Neural progenitor cell (in vitro differentiated cells): ENCODE results near the gene TMSB15B. TPM values are rescaled to one million over a fixed set of nuclear protein-coding genes. Genes with fewer than 3 reads are reported as not detected.
"Not testable (repeated sequence)": the region's sequence is repeated elsewhere in the genome, so short reads cannot be mapped to it uniquely, and the experiment has no call there.

Experiments
- DNase-seq: peaks from one replicate; pipeline ENCODE4 v3.0.0-alpha.2; 2016; ENCODE audit warnings: low spot score
- H2AFZ ChIP-seq: fragments of 200-600 bp; sonication (generic); replicated peaks from 2 replicates; pipeline ENCODE4 v1.6.1; 2016; ENCODE audit warnings: antibody characterized with exemption
- H3F3A ChIP-seq: fragments of 200-600 bp; sonication (generic); 2 replicates; pipeline ENCODE4 v1.6.1; 2016; ENCODE audit warnings: antibody characterized with exemption, low read depth
- H3K27ac ChIP-seq: fragments of 200-600 bp; sonication (generic); 2 replicates; pipeline ENCODE4 v1.5.1; 2016; ENCODE audit warnings: mild to moderate bottlenecking
- H3K27me3 ChIP-seq: fragments of 200-600 bp; sonication (generic); 2 replicates; pipeline ENCODE4 v1.6.1; 2016; ENCODE audit warnings: mild to moderate bottlenecking, moderate library complexity
- H3K36me3 ChIP-seq: fragments of 200-600 bp; sonication (generic); 2 replicates; pipeline ENCODE4 v1.5.1; 2016
- H3K4me1 ChIP-seq: fragments of 200-600 bp; sonication (generic); 2 replicates; pipeline ENCODE4 v1.6.1; 2016; ENCODE audit warnings: mixed run types
- H3K4me2 ChIP-seq: fragments of 200-600 bp; sonication (generic); 2 replicates; pipeline ENCODE4 v1.6.1; 2016
- H3K4me3 ChIP-seq: fragments of 200-600 bp; sonication (generic); 2 replicates; pipeline ENCODE4 v1.5.1; 2016
- H3K79me2 ChIP-seq: fragments of 200-600 bp; sonication (generic); 2 replicates; pipeline ENCODE4 v1.6.1; 2016; ENCODE audit warnings: low read depth
- H3K9ac ChIP-seq: fragments of 200-600 bp; sonication (generic); 2 replicates; pipeline ENCODE4 v1.6.1; 2016
- H3K9me3 ChIP-seq: fragments of 200-600 bp; sonication (generic); 2 replicates; pipeline ENCODE4 v1.5.1; 2016; ENCODE audit warnings: low read depth
- H4K20me1 ChIP-seq: fragments of 200-600 bp; sonication (generic); 2 replicates; pipeline ENCODE4 v1.6.1; 2016; ENCODE audit warnings: low read depth
- H3K27ac Mint-ChIP-seq: 3 replicates; pipeline ENCODE4 v1.8.0; 2021; ENCODE audit warnings: mixed read lengths
- H3K27me3 Mint-ChIP-seq: 2 replicates; pipeline ENCODE4 v1.8.0; 2022; ENCODE audit warnings: low read depth, mild to moderate bottlenecking, inconsistent platforms, moderate library complexity, mixed read lengths; ENCODE audit not compliant: insufficient read depth
- H3K36me3 Mint-ChIP-seq: 3 replicates; pipeline ENCODE4 v1.8.0; 2021; ENCODE audit warnings: mixed read lengths
- H3K4me1 Mint-ChIP-seq: 3 replicates; pipeline ENCODE4 v1.8.0; 2021; ENCODE audit warnings: mixed read lengths
- H3K4me3 Mint-ChIP-seq: 3 replicates; pipeline ENCODE4 v1.8.0; 2021; ENCODE audit warnings: mild to moderate bottlenecking, moderate library complexity, mixed read lengths
- H3K9me3 Mint-ChIP-seq: 3 replicates; pipeline ENCODE4 v1.8.0; 2020; ENCODE audit warnings: mixed read lengths
- CTCF ChIP-seq: fragments of 200-600 bp; sonication (generic); IDR thresholded peaks from 2 replicates; pipeline ENCODE4 v1.5.1; 2017; ENCODE audit warnings: antibody characterized with exemption, mild to moderate bottlenecking
- EZH2 ChIP-seq: fragments of 200-600 bp; sonication (generic); IDR thresholded peaks from 2 replicates; pipeline ENCODE4 v1.6.1; 2017; ENCODE audit warnings: antibody characterized with exemption, mild to moderate bottlenecking, moderate library complexity
- EZH2phosphoT487 ChIP-seq: fragments of 200-600 bp; sonication (generic); IDR thresholded peaks from 2 replicates; pipeline ENCODE4 v1.6.1; 2017; ENCODE audit warnings: antibody characterized with exemption
- total RNA-seq: library from RNA; depleted of rRNA; stranded (reverse); fragments of >200 nt; gene quantifications from 2 replicates; pipeline ENCODE4 v1.2.3, GENCODE V29; 2015; ENCODE audit warnings: low replicate concordance

Gene TMSB15B
- total RNA-seq, 1 donor from 2014 or later: 47.4 TPM

- peaks cover 4% of the 10 kb centered on the region for H3K36me3 Mint-ChIP-seq
- no peaks in the 10 kb centered on the region for H3F3A ChIP-seq
- no peaks in the 10 kb centered on the region for H3K4me1 Mint-ChIP-seq
- H3K9me3 Mint-ChIP-seq: no peaks in the 10 kb centered on the region
- H3K27me3 ChIP-seq: no peaks in the 10 kb centered on the region
- no peak overlapping the region for H3K4me3 Mint-ChIP-seq
- H3K79me2 ChIP-seq: no peaks in the 10 kb centered on the region
- H3K27ac Mint-ChIP-seq: no peak overlapping the region
- no peak overlapping the region for H3K4me3 ChIP-seq
- H3K27me3 Mint-ChIP-seq: no peaks in the 10 kb centered on the region
- H2AFZ ChIP-seq: no peak overlapping the region
- no peaks in the 10 kb centered on the region for H3K36me3 ChIP-seq
- no peak overlapping the region for H3K9ac ChIP-seq
- no peak for DNase-seq
- TF ChIP-seq EZH2phosphoT487 (no peak), CTCF (no peak), EZH2 (no peak)
- no peaks in the 10 kb centered on the region for H3K9me3 ChIP-seq
- no peak overlapping the region for H3K27ac ChIP-seq
- no peak overlapping the region for H3K4me2 ChIP-seq
- H3K4me1 ChIP-seq: no peaks in the 10 kb centered on the region
- no peaks in the 10 kb centered on the region for H4K20me1 ChIP-seq
Measured at GRCh38 chrX:103949506-103949905, 12.9 kb upstream of the TMSB15B start.

GRCh38 chrX:103953353-103953752, 9.1 kb upstream of the TMSB15B start:
- Histone ChIP-seq H3K4me3 (no peak overlapping the region), H3K27ac (no peak overlapping the region), H3K9me3 (no peaks in the 10 kb centered on the region), H2AFZ (no peak overlapping the region), H3K9ac (no peak overlapping the region), H3F3A (no peaks in the 10 kb centered on the region), H4K20me1 (no peaks in the 10 kb centered on the region), H3K36me3 (no peaks in the 10 kb centered on the region), H3K27me3 (no peaks in the 10 kb centered on the region), H3K4me2 (no peak overlapping the region), H3K4me1 (no peaks in the 10 kb centered on the region), H3K79me2 (no peaks in the 10 kb centered on the region)
- DNase-seq: no peak
- H3K4me3 Mint-ChIP-seq: no peak overlapping the region
- H3K4me1 Mint-ChIP-seq: no peaks in the 10 kb centered on the region
- H3K27ac Mint-ChIP-seq: no peak overlapping the region
- H3K9me3 Mint-ChIP-seq: peaks cover 2% of the 10 kb centered on the region
- H3K27me3 Mint-ChIP-seq: no peaks in the 10 kb centered on the region
- TF ChIP-seq EZH2phosphoT487: no peak
- no peak for TF ChIP-seq EZH2
- no peak for TF ChIP-seq CTCF
- peaks cover 2% of the 10 kb centered on the region for H3K36me3 Mint-ChIP-seq

GRCh38 chrX:103954259-103954658, 8.2 kb upstream of the TMSB15B start:
- no peaks in the 10 kb centered on the region for H3K79me2 ChIP-seq
- no peaks in the 10 kb centered on the region for H3K27me3 Mint-ChIP-seq
- no peak overlapping the region for H3K4me2 ChIP-seq
- H3K27me3 ChIP-seq: no peaks in the 10 kb centered on the region
- no peaks in the 10 kb centered on the region for H3K4me1 ChIP-seq
- no peak overlapping the region for H3K4me3 Mint-ChIP-seq
- no peak for DNase-seq
- H3F3A ChIP-seq: no peaks in the 10 kb centered on the region
- H2AFZ ChIP-seq: no peak overlapping the region
- no peaks in the 10 kb centered on the region for H3K36me3 ChIP-seq
- no peak overlapping the region for H3K4me3 ChIP-seq
- no peaks in the 10 kb centered on the region for H4K20me1 ChIP-seq
- H3K27ac ChIP-seq: no peak overlapping the region
- no peak overlapping the region for H3K9ac ChIP-seq
- TF ChIP-seq EZH2: no peak
- H3K36me3 Mint-ChIP-seq: peaks cover 2% of the 10 kb centered on the region
- no peak overlapping the region for H3K27ac Mint-ChIP-seq
- H3K9me3 Mint-ChIP-seq: peaks cover 2% of the 10 kb centered on the region
- H3K9me3 ChIP-seq: no peaks in the 10 kb centered on the region
- H3K4me1 Mint-ChIP-seq: no peaks in the 10 kb centered on the region

GRCh38 chrX:103960599-103960998, 1.8 kb upstream of the TMSB15B start:
- not testable (repeated sequence) for H3K9ac ChIP-seq, DNase-seq, H3K36me3 Mint-ChIP-seq, H3K27ac Mint-ChIP-seq, H3K27me3 ChIP-seq, H2AFZ ChIP-seq, H3K27ac ChIP-seq, H3K4me3 ChIP-seq, H3K4me1 ChIP-seq, H3K9me3 Mint-ChIP-seq, H3K4me3 Mint-ChIP-seq, H3K79me2 ChIP-seq, H3K9me3 ChIP-seq, H4K20me1 ChIP-seq, H3K4me1 Mint-ChIP-seq, H3F3A ChIP-seq, H3K4me2 ChIP-seq, H3K36me3 ChIP-seq, H3K27me3 Mint-ChIP-seq

- H3K9ac ChIP-seq, H2AFZ ChIP-seq, DNase-seq, H3K4me1 ChIP-seq, H4K20me1 ChIP-seq, H3K27me3 ChIP-seq, H3K27ac Mint-ChIP-seq, H3K79me2 ChIP-seq, H3K36me3 ChIP-seq, H3K27me3 Mint-ChIP-seq, H3K4me3 ChIP-seq, H3K4me1 Mint-ChIP-seq, H3K9me3 ChIP-seq, H3F3A ChIP-seq, H3K9me3 Mint-ChIP-seq, H3K36me3 Mint-ChIP-seq, H3K4me3 Mint-ChIP-seq, H3K4me2 ChIP-seq, H3K27ac ChIP-seq: not testable (repeated sequence)
Measured at GRCh38 chrX:103983508-103983907, 21.1 kb downstream of the TMSB15B start.
